Suprapubic skin (tissue), 3 donors: ENCODE results near the gene UGT1A8.

Experiments
- POLR2A ChIP-seq, 2 donors: fragments of 450-650 bp; IDR thresholded peaks; one replicate each; pipeline ENCODE4 v1.6.1; 2017; ENCODE audit warnings: antibody characterized with exemption in 2 of 2, mild to moderate bottlenecking in 2 of 2, moderate library complexity in 2 of 2
- TF ChIP-seq, protein P1 (sequence below), 2 donors: fragments of 200-600 bp in 1 of 2; fragments of 450-650 bp in 1 of 2; sonication (generic) in 1 of 2; IDR thresholded peaks; one replicate each; pipeline ENCODE4 v1.5.1; 2016 to 2019; ENCODE audit warnings: antibody characterized with exemption in 2 of 2, mild to moderate bottlenecking in 1 of 2, moderate library complexity in 1 of 2

DNA sequence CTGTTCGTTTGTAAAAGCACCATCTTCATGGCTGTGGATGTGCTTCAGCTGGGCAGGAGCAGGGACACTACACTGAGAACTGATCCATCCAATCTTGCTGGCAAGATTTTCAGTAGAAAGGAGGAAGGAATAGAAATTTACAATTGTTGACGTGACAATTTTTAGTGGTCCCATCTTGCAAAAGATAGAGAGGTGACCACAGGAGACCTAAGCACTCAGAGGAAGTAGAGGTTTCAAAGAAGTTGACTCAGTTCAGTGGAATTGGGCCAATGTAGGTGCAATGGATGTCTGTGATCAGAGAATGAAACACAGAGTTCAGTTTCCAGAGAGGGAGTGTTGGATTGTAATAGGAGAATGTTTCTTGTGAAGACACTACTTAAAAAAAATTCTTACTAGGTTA is 96.7 kb downstream of the UGT1A8 start:
- TF ChIP-seq POLR2A (IDR thresholded peaks at IDR 0.05) = no peak
- TF ChIP-seq, protein P1, sequence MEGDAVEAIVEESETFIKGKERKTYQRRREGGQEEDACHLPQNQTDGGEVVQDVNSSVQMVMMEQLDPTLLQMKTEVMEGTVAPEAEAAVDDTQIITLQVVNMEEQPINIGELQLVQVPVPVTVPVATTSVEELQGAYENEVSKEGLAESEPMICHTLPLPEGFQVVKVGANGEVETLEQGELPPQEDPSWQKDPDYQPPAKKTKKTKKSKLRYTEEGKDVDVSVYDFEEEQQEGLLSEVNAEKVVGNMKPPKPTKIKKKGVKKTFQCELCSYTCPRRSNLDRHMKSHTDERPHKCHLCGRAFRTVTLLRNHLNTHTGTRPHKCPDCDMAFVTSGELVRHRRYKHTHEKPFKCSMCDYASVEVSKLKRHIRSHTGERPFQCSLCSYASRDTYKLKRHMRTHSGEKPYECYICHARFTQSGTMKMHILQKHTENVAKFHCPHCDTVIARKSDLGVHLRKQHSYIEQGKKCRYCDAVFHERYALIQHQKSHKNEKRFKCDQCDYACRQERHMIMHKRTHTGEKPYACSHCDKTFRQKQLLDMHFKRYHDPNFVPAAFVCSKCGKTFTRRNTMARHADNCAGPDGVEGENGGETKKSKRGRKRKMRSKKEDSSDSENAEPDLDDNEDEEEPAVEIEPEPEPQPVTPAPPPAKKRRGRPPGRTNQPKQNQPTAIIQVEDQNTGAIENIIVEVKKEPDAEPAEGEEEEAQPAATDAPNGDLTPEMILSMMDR (IDR thresholded peaks at IDR 0.05) = no peak
